ENCODE measurements around the gene UBTD1. TPM values are rescaled to one million over a fixed set of nuclear protein-coding genes. Genes with fewer than 3 reads are reported as not detected.

Gene UBTD1
- total RNA-seq, 1 experiment from 2014 or later = 19.0 TPM

GRCh38 chr10:97479939-97480338 is 18.8 kb upstream of the UBTD1 start:
- DNase-seq = peak; percentile 98
- no CpG with 5 or more reads among the region's 9 CpGs for WGBS (ENCODE audit: extremely low coverage, insufficient read length, low lambda C conversion rate)
- Mint-ChIP-seq H3K27me3 (ENCODE audit: low read depth) (no peaks in the 10 kb centered on the region), H3K4me3 (peak overlapping the region in 1 of 2 experiments; percentile 33; a peak in 1 of 5 replicates), H3K27ac (peak overlapping the region; percentile 86 to 98 (median 94); a peak in 5 of 7 replicates), H3K4me1 (peaks cover 20 to 25% of the 10 kb centered on the region in 2 experiments), H3K36me3 (ENCODE audit: insufficient read depth in 1 of 3, low read depth in 3 of 3) (peaks cover 28 to 56% (median 51%) of the 10 kb centered on the region in 3 experiments), H3K9me3 (no peaks in the 10 kb centered on the region)
- Histone ChIP-seq H3K9me3 (ENCODE audit: control insufficient read depth, low read depth, low read length) (no peaks in the 10 kb centered on the region), H2AK5ac (ENCODE audit: insufficient read length, low read length) (no peak overlapping the region), H3K14ac (ENCODE audit: insufficient read depth, low read length) (no peak overlapping the region), H3K79me1 (ENCODE audit: insufficient read depth, low read depth, low read length, poor library complexity, severe bottlenecking) (peaks cover 5% of the 10 kb centered on the region), H3K23ac (ENCODE audit: insufficient read length, low read depth, low read length) (no peak overlapping the region), H2AFZ (ENCODE audit: low read length) (no peak overlapping the region), H3K23me2 (ENCODE audit: insufficient read length, low read depth, low read length, poor library complexity, severe bottlenecking) (no peaks in the 10 kb centered on the region), H3K27ac (ENCODE audit: insufficient read length, low read depth, low read length) (no peak overlapping the region), H2BK12ac (ENCODE audit: insufficient read length, low read depth, low read length) (no peak overlapping the region), H3K4me1 (ENCODE audit: insufficient read depth, low read length) (peaks cover 4% of the 10 kb centered on the region; the same call in 1 of the 2 replicates), H3K4me2 (ENCODE audit: insufficient read depth, insufficient read length, low read length) (no peak overlapping the region), H3T11ph (ENCODE audit: low read length) (no peak overlapping the region), H4K20me1 (ENCODE audit: control insufficient read depth, insufficient read depth, insufficient read length) (no peaks in the 10 kb centered on the region), H3K4ac (ENCODE audit: low read depth, low read length) (no peak overlapping the region), H3K56ac (ENCODE audit: insufficient read length, low read depth, low read length) (no peak overlapping the region), H4K91ac (ENCODE audit: insufficient read length, low read depth, low read length) (no peak overlapping the region), H2BK120ac (ENCODE audit: low read depth, low read length, poor library complexity, severe bottlenecking) (no peak overlapping the region), H2BK5ac (ENCODE audit: insufficient read length, low read length) (no peak overlapping the region), H4K5ac (ENCODE audit: insufficient read length, low read depth, low read length) (no peak overlapping the region), H2BK15ac (ENCODE audit: low read depth, low read length) (no peak overlapping the region), H3K27me3 (ENCODE audit: insufficient read depth, low read length) (no peaks in the 10 kb centered on the region), H3K18ac (ENCODE audit: insufficient read length, low read depth, low read length) (no peak overlapping the region), H3K79me2 (ENCODE audit: insufficient read depth, low read length) (no peaks in the 10 kb centered on the region; the same call in 1 of the 2 replicates), H3K9ac (ENCODE audit: extremely low read depth, insufficient read length, low read length) (no peak overlapping the region), H4K8ac (replicated peaks; ENCODE audit: insufficient read length, low read depth, low read length) (no peak overlapping the region), H2BK20ac (ENCODE audit: low read depth, low read length, poor library complexity, severe bottlenecking) (no peak overlapping the region)
- TF ChIP-seq CTCF (conservative IDR thresholded peaks at IDR 0.05) = no peak
